ENCODE results near the gene AIDA. TPM values are rescaled to one million over a fixed set of nuclear protein-coding genes. Genes with fewer than 3 reads are reported as not detected.

Gene AIDA
- total and polyA plus RNA-seq, 2 experiments from 2014 or later = 51.1 to 103 TPM

- Mint-ChIP-seq H3K4me1 (peaks cover 11% of the 10 kb centered on the region), H3K27ac (no peak overlapping the region), H3K27me3 (ENCODE audit: insufficient read depth, low read depth, poor library complexity) (peaks cover 8% of the 10 kb centered on the region), H3K4me3 (no peak overlapping the region), H3K9me3 (no peaks in the 10 kb centered on the region), H3K36me3 (ENCODE audit: low read depth) (peaks cover 21% of the 10 kb centered on the region)
- peaks cover 18% of the 10 kb centered on the region for H3K4me1 ChIP-seq (ENCODE audit: insufficient read depth)
- H3K4me3 ChIP-seq = no peak overlapping the region
- H3K4me2 ChIP-seq = no peak overlapping the region
- ATAC-seq (no peak), DNase-seq (ENCODE audit: low spot score) (no peak)
- H3F3A ChIP-seq (replicated peaks; ENCODE audit: low read depth) = peaks cover 6% of the 10 kb centered on the region; the same call in 1 of the 2 replicates
- peaks cover 15% of the 10 kb centered on the region; the same call in 1 of the 2 replicates for H3K36me3 ChIP-seq (ENCODE audit: insufficient read depth)
- no peaks in the 10 kb centered on the region for H3K9me2 ChIP-seq (ENCODE audit: insufficient read depth)
- H2AFZ ChIP-seq = no peak overlapping the region
- H4K20me1 ChIP-seq (replicated peaks; ENCODE audit: insufficient read depth) = peaks cover 10% of the 10 kb centered on the region
- H3K27ac ChIP-seq (ENCODE audit: low read depth) = no peak overlapping the region
- peaks cover 40% of the 10 kb centered on the region for H3K79me2 ChIP-seq (replicated peaks; ENCODE audit: insufficient read depth)
- TF ChIP-seq REST (IDR thresholded peaks at IDR 0.05; ENCODE audit: unreplicated experiment) (no peak), ZNF331 (CRISPR knock-in tag; IDR thresholded peaks at IDR 0.05; ENCODE audit: low read depth) (no peak), EZH2 (IDR thresholded peaks at IDR 0.05; ENCODE audit: low read depth, unreplicated experiment) (no peak), ZNF462 (CRISPR knock-in tag; IDR thresholded peaks at IDR 0.05) (no peak), POLR2AphosphoS5 (IDR thresholded peaks at IDR 0.05; ENCODE audit: low read depth) (no peak), JUNB (IDR thresholded peaks at IDR 0.05; ENCODE audit: unreplicated experiment) (no peak), NANOG (IDR thresholded peaks at IDR 0.05; ENCODE audit: borderline replicate concordance) (no peak), ZNF114 (CRISPR knock-in tag; IDR thresholded peaks at IDR 0.05) (no peak), ETS1 (IDR thresholded peaks at IDR 0.05) (no peak), EZH2phosphoT487 (IDR thresholded peaks at IDR 0.05; ENCODE audit: unreplicated experiment) (no peak)
- no peaks in the 10 kb centered on the region for H3K27me3 ChIP-seq (ENCODE audit: insufficient read depth)
These were observed 91.7 kb downstream of the AIDA start for GRCh38 chr1:222620566-222620965.

Measured in GM23338 (cell line).